AG10803 (cell line): ENCODE measurements around the gene PLP1.
A peak's percentile ranks its signal among the peaks of the same experiment; 100 is the strongest.

Experiments used
- DNase-seq: peaks from one replicate; pipeline ENCODE4 v3.0.0; 2010; ENCODE audit warnings: low read depth
- H3K4me3 ChIP-seq: 2 replicates; pipeline ENCODE4 v1.5.1; 2011; ENCODE audit warnings: mild to moderate bottlenecking, low read length, control low read depth
- CTCF ChIP-seq: conservative IDR thresholded peaks from 2 replicates; pipeline ENCODE4 v1.5.1; 2011; ENCODE audit warnings: mild to moderate bottlenecking, low read length, control low read depth, inconsistent platforms

The PLP1 gene

GRCh38 chrX:103776546-103776945 is at the start of gene PLP1:
TSS of gene PLP1 (plus strand) at chrX:103776840. CDS start at chrX:103776996, 156 bp downstream.
- no peak for DNase-seq
- no peak for TF ChIP-seq CTCF
- no peak within 1 kb of the TSS for H3K4me3 ChIP-seq

DNA sequence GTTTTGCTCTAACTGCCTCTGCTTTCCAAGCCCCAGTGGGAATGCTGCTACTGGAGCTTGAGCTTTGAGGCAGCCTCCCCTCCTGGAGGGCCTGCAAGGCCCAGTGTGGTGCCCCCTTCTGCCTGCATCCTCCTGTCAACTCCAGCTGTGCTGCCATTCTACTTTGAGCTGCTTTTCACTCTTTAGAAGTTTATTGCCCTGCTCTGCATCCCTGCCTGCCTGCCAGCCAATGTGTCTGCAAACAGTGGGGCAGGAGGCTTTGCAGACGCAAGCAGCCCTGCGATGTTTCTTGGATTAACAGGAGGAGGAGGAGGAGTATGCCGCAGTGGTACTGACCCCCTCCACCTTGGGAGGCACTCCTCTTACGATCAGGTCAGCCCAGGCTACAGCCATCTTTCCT is 49.5 kb upstream of the PLP1 start:
- H3K4me3 ChIP-seq = no peak overlapping the region
- no peak for TF ChIP-seq CTCF
- no peak for DNase-seq

GRCh38 chrX:103729015-103729414 is 47.6 kb upstream of the PLP1 start:
- DNase-seq = no peak
- H3K4me3 ChIP-seq = no peak overlapping the region
- TF ChIP-seq CTCF = no peak

GRCh38 chrX:103730147-103730795 is 46.4 kb upstream of the PLP1 start:
- no peak for DNase-seq
- H3K4me3 ChIP-seq = no peak overlapping the region

DNA sequence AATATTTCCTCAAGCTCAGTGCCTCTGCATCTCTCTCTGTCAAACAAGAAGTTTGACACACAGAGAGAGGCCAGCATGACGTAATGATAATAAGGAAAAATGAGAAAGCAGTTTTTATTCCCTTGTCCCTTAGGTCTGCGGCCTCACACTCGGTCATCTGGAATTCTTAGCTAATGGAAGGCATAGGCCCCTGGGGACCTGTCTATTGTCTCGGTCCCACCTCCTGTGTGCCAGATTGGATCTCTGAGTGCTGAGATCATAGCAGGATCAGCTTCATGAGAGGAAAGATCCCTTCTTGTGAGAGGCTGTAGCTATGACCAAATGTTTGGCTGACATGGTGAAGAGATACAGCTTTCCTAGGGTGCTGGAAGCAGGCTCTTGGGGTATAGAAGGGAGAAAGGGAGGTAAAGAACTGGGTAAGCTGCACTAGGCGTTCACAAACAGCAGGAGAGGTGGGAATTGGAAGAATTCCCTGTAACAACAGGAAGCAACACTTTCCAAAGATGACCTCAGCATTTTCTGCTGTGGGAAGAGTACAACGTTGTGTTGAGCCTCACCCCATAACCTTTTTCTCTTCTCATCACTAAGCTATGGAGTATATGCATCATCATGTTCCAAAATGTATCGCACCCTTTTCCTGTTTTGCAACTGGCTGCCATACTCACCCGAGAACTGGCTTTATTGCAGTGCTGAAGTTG is 45.7 kb upstream of the PLP1 start:
- no peak overlapping the region for H3K4me3 ChIP-seq
- peak; percentile 81 for DNase-seq
- TF ChIP-seq CTCF = no peak

More at GRCh38 chrX:103730147-103730795, 46.4 kb upstream of the PLP1 start:
- TF ChIP-seq CTCF = no peak

DNA sequence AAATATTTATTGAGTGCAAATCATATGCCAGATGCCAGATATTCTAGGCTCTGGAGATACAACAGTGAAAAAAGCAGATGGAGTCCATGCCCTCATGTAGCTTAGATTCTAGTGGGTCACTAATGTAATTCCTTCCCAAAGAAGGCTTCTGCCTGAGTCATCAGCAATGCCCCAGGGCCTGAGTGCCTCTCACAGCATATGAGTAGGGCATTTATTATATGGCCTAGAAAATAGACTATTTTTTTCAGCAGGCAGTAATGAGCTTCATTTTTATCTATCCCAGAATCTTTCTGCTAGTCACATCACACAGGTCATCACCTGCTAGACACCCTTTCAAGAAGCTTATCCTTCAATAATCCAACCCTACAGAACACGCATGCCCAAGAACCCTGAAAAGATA is 43.6 kb upstream of the PLP1 start:
- no peak overlapping the region for H3K4me3 ChIP-seq
- no peak for TF ChIP-seq CTCF
- DNase-seq = peak; percentile 15
